SU-DHL-6 (cell line): ENCODE results near the gene HLA-DMB.

Experiments used
- H2AFZ ChIP-seq: fragments of 200-600 bp; sonication (generic); 2 replicates; pipeline ENCODE4 v1.6.1; 2014; ENCODE audit warnings: low read depth, mild to moderate bottlenecking, moderate library complexity, mixed read lengths, antibody characterized with exemption, low read length; ENCODE audit not compliant: severe bottlenecking
- H3F3A ChIP-seq: fragments of 200-600 bp; shearing (Covaris generic); 2 replicates; pipeline ENCODE4 v1.6.0; 2016; ENCODE audit warnings: antibody characterized with exemption, mild to moderate bottlenecking; ENCODE audit not compliant: insufficient read depth
- H3K27ac ChIP-seq: fragments of 200-600 bp; sonication (generic); 2 replicates; pipeline ENCODE4 v1.5.1; 2016; ENCODE audit warnings: low read depth, mild to moderate bottlenecking, low read length, moderate library complexity, mixed read lengths
- H3K27me3 ChIP-seq: fragments of 200-600 bp; sonication (generic), shearing (Covaris generic); 2 replicates; pipeline ENCODE4 v1.6.0; 2014; ENCODE audit warnings: mild to moderate bottlenecking, low read length
- H3K36me3 ChIP-seq: fragments of 200-600 bp; sonication (generic); 2 replicates; pipeline ENCODE4 v1.6.1; 2014; ENCODE audit warnings: mild to moderate bottlenecking, low read length, mixed read lengths
- H3K4me2 ChIP-seq: fragments of 300-600, 200-600 bp; shearing (Covaris generic), sonication (generic); 2 replicates; pipeline ENCODE4 v1.6.0; 2014; ENCODE audit warnings: low read length, low read depth, mild to moderate bottlenecking; ENCODE audit not compliant: poor library complexity, severe bottlenecking
- H3K4me3 ChIP-seq: fragments of 200-600 bp; sonication (generic); 2 replicates; pipeline ENCODE4 v1.5.1; 2014; ENCODE audit warnings: antibody characterized with exemption, low read length, mild to moderate bottlenecking, mixed read lengths; ENCODE audit not compliant: insufficient read depth, poor library complexity, severe bottlenecking
- H3K79me2 ChIP-seq: fragments of 200-600 bp; sonication (generic); 2 replicates; pipeline ENCODE4 v1.6.1; 2014; ENCODE audit warnings: mild to moderate bottlenecking, low read length, moderate library complexity; ENCODE audit not compliant: insufficient read depth
- H3K9ac ChIP-seq: fragments of 200-600 bp; sonication (generic); 2 replicates; pipeline ENCODE4 v1.7.0; 2014; ENCODE audit warnings: mild to moderate bottlenecking, low read length
- H3K9me2 ChIP-seq: fragments of 200-600 bp; sonication (generic); replicated peaks from 2 replicates; pipeline ENCODE4 v1.6.1; 2014; ENCODE audit warnings: low read length; ENCODE audit not compliant: insufficient read depth
- H3K9me3 ChIP-seq: fragments of 200-600 bp; sonication (generic); 2 replicates; pipeline ENCODE4 v1.6.1; 2014; ENCODE audit warnings: low read length, mixed read lengths; ENCODE audit not compliant: insufficient read depth
- H4K20me1 ChIP-seq: fragments of 200-600 bp; sonication (generic); 2 replicates; pipeline ENCODE4 v1.6.1; 2014; ENCODE audit warnings: low read depth, mild to moderate bottlenecking, antibody characterized with exemption, low read length, moderate library complexity, mixed read lengths
- EZH2phosphoT487 ChIP-seq: fragments of 200-600 bp; sonication (generic), shearing (Covaris generic); conservative IDR thresholded peaks from 2 replicates; pipeline ENCODE4 v1.6.1; 2018; ENCODE audit warnings: mild to moderate bottlenecking, antibody characterized with exemption, low read length, moderate library complexity, mixed read lengths
- TF ChIP-seq, protein P1 (sequence below): fragments of 200-600 bp; sonication (generic); IDR thresholded peaks from one replicate; pipeline ENCODE4 v1.5.1; 2017; ENCODE audit warnings: antibody characterized with exemption, mild to moderate bottlenecking, low read length, moderate library complexity; ENCODE audit not compliant: insufficient read depth, poor library complexity, severe bottlenecking

HLA-DMB gene

DNA sequence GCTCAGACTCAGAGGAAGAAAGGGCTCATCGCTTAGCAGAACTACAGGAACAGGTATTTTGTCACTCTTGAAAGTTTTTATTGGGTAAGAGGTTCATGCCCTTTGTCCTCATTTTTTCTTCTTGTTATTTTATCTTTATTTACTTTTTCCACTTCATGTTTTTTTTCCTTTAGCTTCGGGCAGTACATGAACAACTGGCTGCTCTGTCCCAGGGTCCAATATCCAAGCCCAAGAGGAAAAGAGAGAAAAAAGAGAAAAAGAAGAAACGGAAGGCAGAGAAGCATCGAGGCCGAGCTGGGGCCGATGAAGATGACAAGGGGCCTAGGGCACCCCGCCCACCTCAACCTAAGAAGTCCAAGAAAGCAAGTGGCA, 37.1 kb upstream of the HLA-DMB start:
- no peak overlapping the region for H2AFZ ChIP-seq
- H3K9me2 ChIP-seq, result no peaks in the 10 kb centered on the region
- H3K9ac ChIP-seq, result no peak overlapping the region
- no peak overlapping the region for H3K4me2 ChIP-seq
- H4K20me1 ChIP-seq, result peaks cover 71% of the 10 kb centered on the region
- TF ChIP-seq, protein P1, sequence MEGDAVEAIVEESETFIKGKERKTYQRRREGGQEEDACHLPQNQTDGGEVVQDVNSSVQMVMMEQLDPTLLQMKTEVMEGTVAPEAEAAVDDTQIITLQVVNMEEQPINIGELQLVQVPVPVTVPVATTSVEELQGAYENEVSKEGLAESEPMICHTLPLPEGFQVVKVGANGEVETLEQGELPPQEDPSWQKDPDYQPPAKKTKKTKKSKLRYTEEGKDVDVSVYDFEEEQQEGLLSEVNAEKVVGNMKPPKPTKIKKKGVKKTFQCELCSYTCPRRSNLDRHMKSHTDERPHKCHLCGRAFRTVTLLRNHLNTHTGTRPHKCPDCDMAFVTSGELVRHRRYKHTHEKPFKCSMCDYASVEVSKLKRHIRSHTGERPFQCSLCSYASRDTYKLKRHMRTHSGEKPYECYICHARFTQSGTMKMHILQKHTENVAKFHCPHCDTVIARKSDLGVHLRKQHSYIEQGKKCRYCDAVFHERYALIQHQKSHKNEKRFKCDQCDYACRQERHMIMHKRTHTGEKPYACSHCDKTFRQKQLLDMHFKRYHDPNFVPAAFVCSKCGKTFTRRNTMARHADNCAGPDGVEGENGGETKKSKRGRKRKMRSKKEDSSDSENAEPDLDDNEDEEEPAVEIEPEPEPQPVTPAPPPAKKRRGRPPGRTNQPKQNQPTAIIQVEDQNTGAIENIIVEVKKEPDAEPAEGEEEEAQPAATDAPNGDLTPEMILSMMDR, result no peak
- TF ChIP-seq EZH2phosphoT487, result no peak
- peaks cover 49% of the 10 kb centered on the region for H3K79me2 ChIP-seq
- H3K36me3 ChIP-seq, result peaks cover 85% of the 10 kb centered on the region
- H3K27ac ChIP-seq, result no peak overlapping the region
- no peaks in the 10 kb centered on the region for H3K27me3 ChIP-seq
- no peak overlapping the region for H3K4me3 ChIP-seq
- H3K9me3 ChIP-seq, result no peaks in the 10 kb centered on the region
- H3F3A ChIP-seq, result peaks cover 100% of the 10 kb centered on the region

DNA sequence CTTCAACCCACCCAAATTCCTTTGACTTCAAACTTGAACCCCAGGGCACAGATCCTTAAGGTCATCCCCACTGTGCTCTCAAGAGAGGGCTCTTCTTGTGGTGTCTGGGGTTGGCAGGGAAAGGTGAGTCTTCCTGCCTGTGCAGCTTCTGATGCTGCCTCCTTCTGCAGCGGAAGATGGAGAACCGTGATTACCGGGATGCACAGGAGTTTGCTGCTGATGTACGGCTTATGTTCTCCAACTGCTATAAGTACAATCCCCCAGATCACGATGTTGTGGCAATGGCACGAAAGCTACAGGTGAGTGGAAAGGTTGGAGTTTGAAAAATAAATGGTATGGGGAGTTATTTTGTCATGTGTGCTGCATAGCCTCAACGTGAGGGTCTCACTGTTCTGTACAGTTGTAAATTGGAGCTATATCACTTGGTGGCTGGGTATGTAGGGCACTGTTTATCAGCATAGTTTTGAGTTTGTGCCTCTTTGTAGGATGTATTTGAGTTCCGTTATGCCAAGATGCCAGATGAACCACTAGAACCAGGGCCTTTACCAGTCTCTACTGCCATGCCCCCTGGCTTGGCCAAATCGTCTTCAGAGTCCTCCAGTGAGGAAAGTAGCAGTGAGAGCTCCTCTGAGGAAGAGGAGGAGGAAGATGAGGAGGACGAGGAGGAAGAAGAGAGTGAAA, 36.6 kb upstream of the HLA-DMB start:
- no peaks in the 10 kb centered on the region for H3K27me3 ChIP-seq
- H3K4me2 ChIP-seq, result no peak overlapping the region
- TF ChIP-seq, protein P1, result no peak
- no peak for TF ChIP-seq EZH2phosphoT487
- H3K79me2 ChIP-seq, result peaks cover 54% of the 10 kb centered on the region
- H3K4me3 ChIP-seq, result no peak overlapping the region
- H2AFZ ChIP-seq, result no peak overlapping the region
- no peak overlapping the region for H3K9ac ChIP-seq
- peaks cover 71% of the 10 kb centered on the region for H4K20me1 ChIP-seq
- H3F3A ChIP-seq, result peaks cover 98% of the 10 kb centered on the region
- no peak overlapping the region for H3K27ac ChIP-seq
- no peaks in the 10 kb centered on the region for H3K9me3 ChIP-seq
- H3K36me3 ChIP-seq, result peaks cover 91% of the 10 kb centered on the region
- no peaks in the 10 kb centered on the region for H3K9me2 ChIP-seq

DNA sequence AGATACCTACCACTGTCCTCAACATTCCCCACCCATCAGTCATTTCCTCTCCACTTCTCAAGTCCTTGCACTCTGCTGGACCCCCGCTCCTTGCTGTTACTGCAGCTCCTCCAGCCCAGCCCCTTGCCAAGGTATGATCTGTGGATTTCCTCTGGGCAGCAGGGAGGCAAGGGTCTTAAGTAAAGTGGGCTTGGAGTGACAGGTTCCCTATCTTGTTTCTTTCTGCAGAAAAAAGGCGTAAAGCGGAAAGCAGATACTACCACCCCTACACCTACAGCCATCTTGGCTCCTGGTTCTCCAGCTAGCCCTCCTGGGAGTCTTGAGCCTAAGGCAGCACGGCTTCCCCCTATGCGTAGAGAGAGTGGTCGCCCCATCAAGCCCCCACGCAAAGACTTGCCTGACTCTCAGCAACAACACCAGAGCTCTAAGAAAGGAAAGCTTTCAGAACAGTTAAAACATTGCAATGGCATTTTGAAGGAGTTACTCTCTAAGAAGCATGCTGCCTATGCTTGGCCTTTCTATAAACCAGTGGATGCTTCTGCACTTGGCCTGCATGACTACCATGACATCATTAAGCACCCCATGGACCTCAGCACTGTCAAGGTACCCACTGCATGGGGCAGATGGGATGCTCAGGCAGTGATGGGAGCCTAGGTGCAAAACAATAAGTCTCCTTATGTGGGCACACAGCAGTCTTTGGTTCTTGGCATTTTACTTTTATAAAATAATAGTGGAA, 35.7 kb upstream of the HLA-DMB start:
- Histone ChIP-seq H4K20me1 (peaks cover 71% of the 10 kb centered on the region), H3K4me3 (no peak overlapping the region), H3F3A (peaks cover 95% of the 10 kb centered on the region), H3K79me2 (peaks cover 58% of the 10 kb centered on the region), H3K36me3 (peaks cover 92% of the 10 kb centered on the region), H2AFZ (no peak overlapping the region), H3K9me3 (no peaks in the 10 kb centered on the region), H3K9me2 (no peaks in the 10 kb centered on the region), H3K4me2 (no peak overlapping the region), H3K27me3 (no peaks in the 10 kb centered on the region), H3K9ac (no peak overlapping the region), H3K27ac (no peak overlapping the region)
- TF ChIP-seq, protein P1, result no peak
- no peak for TF ChIP-seq EZH2phosphoT487
